Mesothelial cell of epicardium (in vitro differentiated cells): ENCODE data around the gene DISP3. TPM values are rescaled to one million over a fixed set of nuclear protein-coding genes. Genes with fewer than 3 reads are reported as not detected.

Experiments
- DNase-seq, 2 experiments: peaks; one replicate each; pipeline ENCODE4 v3.0.0; 2021; ENCODE audit warnings: low spot score in 2 of 2; ENCODE audit not compliant: unreplicated experiment in 2 of 2
- H3K27ac Mint-ChIP-seq: 2 replicates; pipeline ENCODE4 v1.8.0; 2021; ENCODE audit warnings: mixed read lengths
- H3K27me3 Mint-ChIP-seq: 2 replicates; pipeline ENCODE4 v1.8.0; 2021; ENCODE audit warnings: low read depth, mixed read lengths
- H3K36me3 Mint-ChIP-seq: 2 replicates; pipeline ENCODE4 v1.8.0; 2021; ENCODE audit warnings: mixed read lengths
- H3K4me1 Mint-ChIP-seq: 2 replicates; pipeline ENCODE4 v1.8.0; 2021; ENCODE audit warnings: mixed read lengths
- H3K4me3 Mint-ChIP-seq: 2 replicates; pipeline ENCODE4 v1.8.0; 2021; ENCODE audit warnings: mild to moderate bottlenecking, moderate library complexity, mixed read lengths
- H3K9me3 Mint-ChIP-seq: 2 replicates; pipeline ENCODE4 v1.8.0; 2021; ENCODE audit warnings: mixed read lengths
- total RNA-seq: library from RNA; stranded (reverse); gene quantifications from 3 replicates; pipeline ENCODE4 v1.2.1, GENCODE V29; 2021
- TF ChIP-seq, protein P1 (sequence below): fragments of 200-600 bp; sonication (generic); IDR thresholded peaks from one replicate; pipeline ENCODE4 v1.5.0; 2021; ENCODE audit warnings: antibody characterized with exemption; ENCODE audit not compliant: unreplicated experiment

Gene DISP3
- total RNA-seq, 1 donor from 2014 or later: 2.2 TPM

GRCh38 chr1:11432526-11432925 is 46.4 kb upstream of the DISP3 start:
- TF ChIP-seq, protein P1, sequence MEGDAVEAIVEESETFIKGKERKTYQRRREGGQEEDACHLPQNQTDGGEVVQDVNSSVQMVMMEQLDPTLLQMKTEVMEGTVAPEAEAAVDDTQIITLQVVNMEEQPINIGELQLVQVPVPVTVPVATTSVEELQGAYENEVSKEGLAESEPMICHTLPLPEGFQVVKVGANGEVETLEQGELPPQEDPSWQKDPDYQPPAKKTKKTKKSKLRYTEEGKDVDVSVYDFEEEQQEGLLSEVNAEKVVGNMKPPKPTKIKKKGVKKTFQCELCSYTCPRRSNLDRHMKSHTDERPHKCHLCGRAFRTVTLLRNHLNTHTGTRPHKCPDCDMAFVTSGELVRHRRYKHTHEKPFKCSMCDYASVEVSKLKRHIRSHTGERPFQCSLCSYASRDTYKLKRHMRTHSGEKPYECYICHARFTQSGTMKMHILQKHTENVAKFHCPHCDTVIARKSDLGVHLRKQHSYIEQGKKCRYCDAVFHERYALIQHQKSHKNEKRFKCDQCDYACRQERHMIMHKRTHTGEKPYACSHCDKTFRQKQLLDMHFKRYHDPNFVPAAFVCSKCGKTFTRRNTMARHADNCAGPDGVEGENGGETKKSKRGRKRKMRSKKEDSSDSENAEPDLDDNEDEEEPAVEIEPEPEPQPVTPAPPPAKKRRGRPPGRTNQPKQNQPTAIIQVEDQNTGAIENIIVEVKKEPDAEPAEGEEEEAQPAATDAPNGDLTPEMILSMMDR: no peak
- Mint-ChIP-seq H3K27ac (no peak overlapping the region), H3K4me3 (no peak overlapping the region), H3K36me3 (no peaks in the 10 kb centered on the region), H3K4me1 (no peaks in the 10 kb centered on the region), H3K27me3 (peaks cover 30% of the 10 kb centered on the region), H3K9me3 (no peaks in the 10 kb centered on the region)
- no peak for DNase-seq

DNA sequence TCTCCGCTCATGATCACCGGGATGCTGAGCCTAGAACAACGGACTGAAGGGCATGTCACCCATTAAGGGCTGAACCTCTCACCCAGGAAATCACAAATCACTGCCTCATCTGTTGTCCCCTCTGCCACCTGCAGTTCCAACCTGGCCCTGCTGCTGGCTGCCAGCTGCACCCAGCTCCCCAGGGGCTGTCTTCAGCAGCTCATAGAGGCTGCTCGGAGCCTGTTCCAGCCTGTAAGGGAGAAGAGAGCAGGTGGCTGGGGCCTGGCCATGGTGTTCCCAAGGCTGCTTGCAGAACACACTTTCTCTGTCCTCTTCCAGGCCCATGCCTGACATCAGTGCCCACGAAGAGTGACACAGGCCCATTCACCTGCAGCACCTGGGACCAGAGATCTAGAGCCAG is 44.5 kb upstream of the DISP3 start:
- Mint-ChIP-seq H3K4me3 (no peak overlapping the region), H3K4me1 (no peaks in the 10 kb centered on the region), H3K27ac (no peak overlapping the region), H3K36me3 (no peaks in the 10 kb centered on the region), H3K9me3 (no peaks in the 10 kb centered on the region), H3K27me3 (peaks cover 43% of the 10 kb centered on the region)
- TF ChIP-seq, protein P1: no peak
- DNase-seq: no peak

GRCh38 chr1:11434926-11435325 is 44.0 kb upstream of the DISP3 start:
- TF ChIP-seq, protein P1: no peak
- Mint-ChIP-seq H3K36me3 (no peaks in the 10 kb centered on the region), H3K4me1 (no peaks in the 10 kb centered on the region), H3K27me3 (peaks cover 47% of the 10 kb centered on the region), H3K27ac (no peak overlapping the region), H3K4me3 (no peak overlapping the region), H3K9me3 (no peaks in the 10 kb centered on the region)
- no peak for DNase-seq

DNA sequence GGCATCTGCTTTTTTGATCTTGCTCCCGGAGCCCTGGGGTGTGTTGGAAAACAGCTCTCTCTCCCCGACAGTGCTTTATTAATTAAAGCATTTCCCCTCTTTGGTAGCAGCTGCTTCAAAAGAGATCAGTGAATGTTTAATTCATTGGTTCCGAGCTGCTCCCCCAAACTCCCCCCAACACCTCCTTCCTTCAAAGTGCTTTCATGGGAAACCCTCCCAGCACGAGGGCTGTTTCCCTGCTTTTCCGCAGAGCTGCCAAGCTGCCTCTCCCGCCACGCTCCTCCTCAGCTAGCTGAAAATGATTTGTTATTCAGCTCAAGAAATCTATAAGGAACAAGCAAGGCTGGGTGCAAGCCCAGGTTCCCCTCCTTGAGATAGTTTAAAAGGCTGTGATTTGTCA is 40.0 kb upstream of the DISP3 start:
- no peak for DNase-seq
- Mint-ChIP-seq H3K36me3 (no peaks in the 10 kb centered on the region), H3K9me3 (no peaks in the 10 kb centered on the region), H3K4me3 (no peak overlapping the region), H3K27ac (no peak overlapping the region), H3K27me3 (peaks cover 75% of the 10 kb centered on the region), H3K4me1 (no peaks in the 10 kb centered on the region)
- TF ChIP-seq, protein P1: no peak

- H3K4me3 Mint-ChIP-seq: no peak overlapping the region
- TF ChIP-seq, protein P1: no peak
- H3K27ac Mint-ChIP-seq: no peak overlapping the region
- peaks cover 91% of the 10 kb centered on the region for H3K27me3 Mint-ChIP-seq
- DNase-seq: no peak
- H3K9me3 Mint-ChIP-seq: no peaks in the 10 kb centered on the region
- H3K4me1 Mint-ChIP-seq: no peaks in the 10 kb centered on the region
- H3K36me3 Mint-ChIP-seq: no peaks in the 10 kb centered on the region
These were observed 37.6 kb upstream of the DISP3 start for GRCh38 chr1:11441211-11441952.

DNA sequence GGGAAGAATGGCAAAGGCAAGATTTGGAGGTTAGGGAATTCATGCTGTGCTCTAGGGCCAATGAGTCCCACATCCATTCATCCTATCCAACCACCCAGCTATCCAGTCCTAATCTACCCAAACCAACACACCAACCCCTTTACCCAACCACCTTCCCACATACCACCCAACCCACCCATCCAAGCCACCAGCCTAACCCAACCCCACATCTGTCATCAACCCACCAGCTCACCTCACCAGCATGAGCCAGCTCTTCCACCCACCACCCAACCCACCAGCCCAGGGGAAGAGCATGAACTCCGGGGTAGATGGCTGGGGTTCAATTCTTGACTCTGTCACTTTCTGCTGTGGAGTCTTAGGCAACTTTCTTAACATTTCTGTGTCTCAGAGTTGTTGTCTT is 35.9 kb upstream of the DISP3 start:
- Mint-ChIP-seq H3K9me3 (no peaks in the 10 kb centered on the region), H3K4me3 (no peak overlapping the region), H3K27me3 (peaks cover 84% of the 10 kb centered on the region), H3K36me3 (no peaks in the 10 kb centered on the region), H3K4me1 (no peaks in the 10 kb centered on the region), H3K27ac (no peak overlapping the region)
- TF ChIP-seq, protein P1: no peak
- no peak for DNase-seq
